Measurements from ENCODE around the gene SNHG17. TPM values are rescaled to one million over a fixed set of nuclear protein-coding genes. Genes with fewer than 3 reads are reported as not detected.

Gene SNHG17
- total and polyA plus RNA-seq, 2 of the 4 experiments (the other 2 are of a cell fraction), result 5.4 to 38.2 TPM

- CTCF ChIA-PET, result no interaction called here
- intact Hi-C loops (cut with micrococcal nuclease), result no loop called here
These were observed 62.3 kb downstream of the SNHG17 start for GRCh38 chr20:38372806-38373205.

More at GRCh38 chr20:38372806-38373205, 62.3 kb downstream of the SNHG17 start:
- POLR2A ChIA-PET (ENCODE audit: unreplicated experiment), result no interaction called here
- Histone ChIP-seq H3K4me2 (ENCODE audit: low read depth, low read length) (no peak overlapping the region), H3K4me1 (ENCODE audit: control insufficient read depth, insufficient read depth, low read length) (no peaks in the 10 kb centered on the region), H3K79me1 (ENCODE audit: low read depth in 1 of 2, low read length in 2 of 2) (no peaks in the 10 kb centered on the region), H3K36me3 (ENCODE audit: control insufficient read depth, insufficient read depth, low read length) (no peaks in the 10 kb centered on the region), H3K14ac (replicated peaks; ENCODE audit: low read depth, low read length) (no peak overlapping the region), H2BK20ac (ENCODE audit: low read depth, low read length) (no peak overlapping the region), H4K5ac (ENCODE audit: low read depth, low read length) (no peak overlapping the region), H2AK9ac (replicated peaks; ENCODE audit: low read depth, low read length, poor library complexity) (no peak overlapping the region), H2AK5ac (ENCODE audit: low read depth, low read length) (no peak overlapping the region), H4K91ac (ENCODE audit: insufficient read depth, low read depth, low read length) (no peak overlapping the region), H3K9me3 (ENCODE audit: control insufficient read depth, insufficient read depth, low read length) (no peaks in the 10 kb centered on the region), H4K8ac (ENCODE audit: low read depth in 2 of 2, low read length in 2 of 2) (no peak overlapping the region), H3K27me3 (ENCODE audit: control insufficient read depth, insufficient read depth, low read length) (peaks cover 48% of the 10 kb centered on the region), H3K9me1 (ENCODE audit: insufficient read depth, low read length) (no peaks in the 10 kb centered on the region), H3K27ac (ENCODE audit: insufficient read depth, low read length) (no peak overlapping the region), H2BK120ac (ENCODE audit: low read depth, low read length) (no peak overlapping the region), H4K20me1 (ENCODE audit: insufficient read depth, low read length) (no peaks in the 10 kb centered on the region), H3K4me3 (ENCODE audit: insufficient read depth, low read depth, low read length) (no peak overlapping the region), H3K56ac (ENCODE audit: extremely low read depth, insufficient read depth, low read length) (no peak overlapping the region), H3K23ac (ENCODE audit: low read depth, low read length) (no peak overlapping the region), H3K4ac (ENCODE audit: low read depth, low read length) (no peak overlapping the region), H2BK15ac (ENCODE audit: low read depth, low read length) (no peak overlapping the region), H2AFZ (replicated peaks; ENCODE audit: low read length, poor library complexity) (no peak overlapping the region), H2BK5ac (ENCODE audit: low read depth, low read length, poor library complexity, severe bottlenecking) (no peak overlapping the region), H3K18ac (ENCODE audit: low read depth, low read length) (no peak overlapping the region), H3K9ac (ENCODE audit: low read depth, low read length) (no peak overlapping the region)
- BruUV-seq (replicated peaks), result no TSS peak
- WGBS, 2 experiments (ENCODE audit: extremely low coverage in 2 of 2, insufficient read length in 1 of 2), result 42% methylated on average over 2 of the region's 5 CpGs; no CpG with 5 or more reads in 1 of the 2 experiments
- TF ChIP-seq CEBPB (IDR thresholded peaks at IDR 0.05; ENCODE audit: low read depth, low read length) (no peak), MXI1 (IDR thresholded peaks at IDR 0.05; ENCODE audit: borderline replicate concordance, low read depth, low read length) (no peak)
- DNase-seq (no peak), ATAC-seq (ENCODE audit: low read depth) (no peak)
- dilution Hi-C loops (cut with HindIII; ENCODE audit: low sequenced_read_pairs, unreplicated experiment) (no loop called here), in situ Hi-C loops (cut with MboI; ENCODE audit: low sequenced_read_pairs) (no loop called here)

Small RNA genes within 50 kb of the gene (microRNA-seq; reads per million reads assigned to microRNA genes)
- gene RF00056 (ENCODE audit: insufficient read depth, insufficient read length) (not detected), gene SNORA60 (ENCODE audit: insufficient read depth, insufficient read length) (not detected), gene SNORA71A (ENCODE audit: insufficient read depth, insufficient read length) (not detected), gene SNORA71B (ENCODE audit: insufficient read depth, insufficient read length) (11.4 reads per million, percentile 20 among the genes with 10 or more reads in this experiment), gene SNORA71C (ENCODE audit: insufficient read depth, insufficient read length) (not detected), gene SNORA71D (ENCODE audit: insufficient read depth, insufficient read length) (5.2 reads per million), gene SNORA71E (ENCODE audit: insufficient read depth, insufficient read length) (not detected)

Small RNA genes within 50 kb of the gene (small RNA-seq; reads per million reads assigned to genes)
- gene RF00056 (0 to 0.11 (median 0) reads per million in 5 experiments), gene SNORA60 (0 to 59.6 (median 1.1) reads per million in 5 experiments), gene SNORA71A (9.6 to 2,444 (median 36.1) reads per million in 5 experiments), gene SNORA71B (99.9 to 3,049 (median 368) reads per million in 5 experiments), gene SNORA71C (0 to 15.9 (median 0) reads per million in 5 experiments), gene SNORA71D (189 to 54,568 (median 407) reads per million in 5 experiments), gene SNORA71E (0 reads per million in 5 experiments)

Other genes with a start within 250 kb of the SNHG17 start
- gene KIAA1755, start 174.6 kb downstream of the SNHG17 start, total RNA-seq (2012; rRNA removed), result 2.2 and 2.5 TPM in 2 replicates
- 4.7 and 5.1 TPM in 2 replicates for gene KIAA1755, start 174.6 kb downstream of the SNHG17 start, polyA plus RNA-seq (2012; rRNA removed)
- not detected in 2 replicates for gene BPI, start 131.2 kb downstream of the SNHG17 start, total RNA-seq (2012; rRNA removed)
- gene BPI, start 131.2 kb downstream of the SNHG17 start, polyA plus RNA-seq (2012; rRNA removed), result 0.05 and 0.06 TPM in 2 replicates
- not detected in 2 replicates for gene LBP, start 88.8 kb downstream of the SNHG17 start, total RNA-seq (2012; rRNA removed)
- not detected in 2 replicates for gene LBP, start 88.8 kb downstream of the SNHG17 start, polyA plus RNA-seq (2012; rRNA removed)
- 30.3 and 32.8 TPM in 2 replicates for gene RALGAPB, start 37.5 kb upstream of the SNHG17 start, total RNA-seq (2012; rRNA removed)
- gene RALGAPB, start 37.5 kb upstream of the SNHG17 start, polyA plus RNA-seq (2012; rRNA removed), result 11.2 and 12.7 TPM in 2 replicates
- gene ADIG, start 145.9 kb upstream of the SNHG17 start, total RNA-seq (2012; rRNA removed), result not detected in 2 replicates
- gene ADIG, start 145.9 kb upstream of the SNHG17 start, polyA plus RNA-seq (2012; rRNA removed), result not detected in 2 replicates
- not detected in 2 replicates for gene ARHGAP40, start 166.5 kb upstream of the SNHG17 start, total RNA-seq (2012; rRNA removed)
- not detected in 2 replicates for gene ARHGAP40, start 166.5 kb upstream of the SNHG17 start, polyA plus RNA-seq (2012; rRNA removed)